SK-N-SH treated with all-trans-retinoic acid at 6 μM for 48 hours (cell line): ENCODE measurements around the gene DNAJC17.

ENCODE experiments used
- ATAC-seq: fragments of 200-7000 bp; cut with Tn5 transposase; 3 replicates; pipeline ENCODE4 v1.9.1; 2020; ENCODE audit warnings: mild to moderate bottlenecking, moderate library complexity
- ARNTL ChIP-seq: fragments of 450-650 bp; formaldehyde crosslinking; IDR thresholded peaks from 2 replicates; pipeline ENCODE4 v1.5.0; 2020; ENCODE audit warnings: low read depth, mild to moderate bottlenecking, moderate library complexity, borderline replicate concordance
- BACH2 ChIP-seq: fragments of 250-450 bp; sonication (Bioruptor Pico); IDR thresholded peaks from 2 replicates; pipeline ENCODE4 v1.9.0; 2021; ENCODE audit warnings: mild to moderate bottlenecking, borderline replicate concordance
- CSDC2 ChIP-seq: fragments of 250-450 bp; sonication (Bioruptor Pico); IDR thresholded peaks from 2 replicates; pipeline ENCODE4 v1.5.0; 2020; ENCODE audit warnings: mild to moderate bottlenecking, moderate library complexity
- CSRNP3 ChIP-seq: fragments of 250-450 bp; sonication (Bioruptor Pico); IDR thresholded peaks from 2 replicates; pipeline ENCODE4 v1.5.1; 2021; ENCODE audit warnings: mild to moderate bottlenecking, moderate library complexity
- ESRRG ChIP-seq: fragments of 250-450 bp; sonication (Bioruptor Pico); IDR thresholded peaks from 2 replicates; pipeline ENCODE4 v1.6.1; 2021; ENCODE audit warnings: mild to moderate bottlenecking
- GLIS3 ChIP-seq: fragments of 250-450 bp; sonication (Bioruptor Pico); IDR thresholded peaks from 2 replicates; pipeline ENCODE4 v1.5.0; 2020; ENCODE audit warnings: mild to moderate bottlenecking, moderate library complexity
- ISL1 ChIP-seq: fragments of 250-450 bp; sonication (Bioruptor Pico); IDR thresholded peaks from 2 replicates; pipeline ENCODE4 v2.1.2; 2022; ENCODE audit warnings: mild to moderate bottlenecking, moderate library complexity
- OSR1 ChIP-seq: fragments of 250-450 bp; sonication (Bioruptor Pico); IDR thresholded peaks from 2 replicates; pipeline ENCODE4 v1.8.0; 2022; ENCODE audit warnings: moderate library complexity, mild to moderate bottlenecking, inconsistent platforms
- POU6F1 ChIP-seq: fragments of 250-450 bp; sonication (Bioruptor Pico); IDR thresholded peaks from 2 replicates; pipeline ENCODE4 v1.8.0; 2021; ENCODE audit warnings: low read depth, mild to moderate bottlenecking, moderate library complexity, borderline replicate concordance
- PPARA ChIP-seq: fragments of 250-450 bp; sonication (Bioruptor Pico); IDR thresholded peaks from 2 replicates; pipeline ENCODE4 v1.5.0; 2020; ENCODE audit warnings: mild to moderate bottlenecking, borderline replicate concordance
- RARB ChIP-seq: fragments of 250-450 bp; sonication (Bioruptor Pico); IDR thresholded peaks from 2 replicates; pipeline ENCODE4 v1.8.0; 2021; ENCODE audit warnings: mild to moderate bottlenecking, moderate library complexity
- SNAI2 ChIP-seq: fragments of 250-450 bp; sonication (Bioruptor Pico); IDR thresholded peaks from 2 replicates; pipeline ENCODE4 v1.5.0; 2020; ENCODE audit warnings: mild to moderate bottlenecking, moderate library complexity
- TCF4 ChIP-seq: fragments of 250-450 bp; sonication (Bioruptor Pico); IDR thresholded peaks from 2 replicates; pipeline ENCODE4 v1.8.0; 2021; ENCODE audit warnings: mild to moderate bottlenecking, moderate library complexity, borderline replicate concordance
- TOX ChIP-seq: fragments of 250-450 bp; sonication (Bioruptor Pico); IDR thresholded peaks from 2 replicates; pipeline ENCODE4 v1.8.0; 2021; ENCODE audit warnings: mild to moderate bottlenecking, moderate library complexity, borderline replicate concordance
- ZC3H10 ChIP-seq: fragments of 250-450 bp; sonication (Bioruptor Pico); IDR thresholded peaks from 2 replicates; pipeline ENCODE4 v1.5.1; 2021; ENCODE audit warnings: mild to moderate bottlenecking, moderate library complexity
- ZFP3 ChIP-seq: fragments of 250-450 bp; sonication (Bioruptor Pico); IDR thresholded peaks from 2 replicates; pipeline ENCODE4 v1.5.0; 2020; ENCODE audit warnings: mild to moderate bottlenecking, moderate library complexity
- ZFP30 ChIP-seq: fragments of 450-650 bp; formaldehyde crosslinking; IDR thresholded peaks from 2 replicates; pipeline ENCODE4 v1.5.0; 2022; ENCODE audit warnings: mild to moderate bottlenecking, moderate library complexity
- ZNF565 ChIP-seq: fragments of 450-650 bp; formaldehyde crosslinking; conservative IDR thresholded peaks from 2 replicates; pipeline ENCODE4 v1.5.0; 2020; ENCODE audit warnings: low read depth, mild to moderate bottlenecking, moderate library complexity
- ZNF70 ChIP-seq: fragments of 450-650 bp; formaldehyde crosslinking; IDR thresholded peaks from 2 replicates; pipeline ENCODE4 v1.5.0; 2020; ENCODE audit warnings: mild to moderate bottlenecking, moderate library complexity
- ZNF8 ChIP-seq: fragments of 450-650 bp; formaldehyde crosslinking; IDR thresholded peaks from 2 replicates; pipeline ENCODE4 v1.5.0; 2020; ENCODE audit warnings: mild to moderate bottlenecking, moderate library complexity
- TF ChIP-seq, protein P1 (sequence below): fragments of 250-450 bp; sonication (Bioruptor Pico); IDR thresholded peaks from 2 replicates; pipeline ENCODE4 v1.8.0; 2020; ENCODE audit warnings: mild to moderate bottlenecking, moderate library complexity, borderline replicate concordance
- TF ChIP-seq, protein P2 (sequence below): fragments of 250-450 bp; sonication (Bioruptor Pico); IDR thresholded peaks from 2 replicates; pipeline ENCODE4 v1.5.0; 2020; ENCODE audit warnings: mild to moderate bottlenecking, moderate library complexity

The DNAJC17 gene

GRCh38 chr15:40832903-40833302 is 25.6 kb upstream of the DNAJC17 start:
- no peak for ATAC-seq
- no peak for TF ChIP-seq RARB (CRISPR knock-in tag)
- no peak for TF ChIP-seq BACH2 (CRISPR knock-in tag)
- TF ChIP-seq ZC3H10 (CRISPR knock-in tag): no peak
- no peak for TF ChIP-seq ZNF565
- TF ChIP-seq ISL1 (CRISPR knock-in tag): no peak
- no peak for TF ChIP-seq SNAI2 (CRISPR knock-in tag)
- no peak for TF ChIP-seq TCF4 (CRISPR knock-in tag)
- TF ChIP-seq, protein P1, sequence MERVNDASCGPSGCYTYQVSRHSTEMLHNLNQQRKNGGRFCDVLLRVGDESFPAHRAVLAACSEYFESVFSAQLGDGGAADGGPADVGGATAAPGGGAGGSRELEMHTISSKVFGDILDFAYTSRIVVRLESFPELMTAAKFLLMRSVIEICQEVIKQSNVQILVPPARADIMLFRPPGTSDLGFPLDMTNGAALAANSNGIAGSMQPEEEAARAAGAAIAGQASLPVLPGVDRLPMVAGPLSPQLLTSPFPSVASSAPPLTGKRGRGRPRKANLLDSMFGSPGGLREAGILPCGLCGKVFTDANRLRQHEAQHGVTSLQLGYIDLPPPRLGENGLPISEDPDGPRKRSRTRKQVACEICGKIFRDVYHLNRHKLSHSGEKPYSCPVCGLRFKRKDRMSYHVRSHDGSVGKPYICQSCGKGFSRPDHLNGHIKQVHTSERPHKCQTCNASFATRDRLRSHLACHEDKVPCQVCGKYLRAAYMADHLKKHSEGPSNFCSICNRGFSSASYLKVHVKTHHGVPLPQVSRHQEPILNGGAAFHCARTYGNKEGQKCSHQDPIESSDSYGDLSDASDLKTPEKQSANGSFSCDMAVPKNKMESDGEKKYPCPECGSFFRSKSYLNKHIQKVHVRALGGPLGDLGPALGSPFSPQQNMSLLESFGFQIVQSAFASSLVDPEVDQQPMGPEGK (CRISPR knock-in tag): no peak
- no peak for TF ChIP-seq ZFP30 (CRISPR knock-in tag)
- TF ChIP-seq ARNTL (CRISPR knock-in tag): no peak
- TF ChIP-seq GLIS3 (CRISPR knock-in tag): no peak
- no peak for TF ChIP-seq CSDC2
- TF ChIP-seq OSR1: no peak

DNA sequence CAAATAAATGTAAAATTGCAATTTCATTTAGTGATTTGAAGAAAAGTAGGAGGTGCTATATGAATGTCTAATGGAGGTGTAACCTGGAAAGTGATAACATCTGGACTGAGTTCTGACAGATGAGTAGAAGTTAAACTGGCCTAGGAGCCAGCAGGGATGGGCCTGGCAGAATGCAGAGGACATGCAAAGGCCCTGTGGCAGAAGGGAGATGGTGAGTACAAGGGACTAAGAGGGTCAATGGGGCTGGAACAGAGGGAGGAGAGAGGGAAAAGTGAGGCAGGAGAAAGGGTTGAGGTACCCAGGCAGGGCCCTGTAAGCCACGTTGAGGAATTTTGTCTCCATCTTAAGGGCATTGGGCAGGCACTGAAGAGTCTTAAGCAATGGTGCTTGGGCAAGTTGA is 24.6 kb upstream of the DNAJC17 start:
- TF ChIP-seq TCF4 (CRISPR knock-in tag) (no peak), ISL1 (CRISPR knock-in tag) (no peak), CSRNP3 (CRISPR knock-in tag) (no peak), ZFP3 (CRISPR knock-in tag) (no peak), POU6F1 (CRISPR knock-in tag) (no peak), TOX (CRISPR knock-in tag) (no peak), RARB (CRISPR knock-in tag) (no peak), BACH2 (CRISPR knock-in tag) (no peak), ESRRG (CRISPR knock-in tag) (no peak), ZC3H10 (CRISPR knock-in tag) (no peak), CSDC2 (no peak), OSR1 (no peak), ARNTL (CRISPR knock-in tag) (no peak), ZNF70 (CRISPR knock-in tag) (no peak), SNAI2 (CRISPR knock-in tag) (no peak), ZNF8 (no peak)
- TF ChIP-seq, protein P2, sequence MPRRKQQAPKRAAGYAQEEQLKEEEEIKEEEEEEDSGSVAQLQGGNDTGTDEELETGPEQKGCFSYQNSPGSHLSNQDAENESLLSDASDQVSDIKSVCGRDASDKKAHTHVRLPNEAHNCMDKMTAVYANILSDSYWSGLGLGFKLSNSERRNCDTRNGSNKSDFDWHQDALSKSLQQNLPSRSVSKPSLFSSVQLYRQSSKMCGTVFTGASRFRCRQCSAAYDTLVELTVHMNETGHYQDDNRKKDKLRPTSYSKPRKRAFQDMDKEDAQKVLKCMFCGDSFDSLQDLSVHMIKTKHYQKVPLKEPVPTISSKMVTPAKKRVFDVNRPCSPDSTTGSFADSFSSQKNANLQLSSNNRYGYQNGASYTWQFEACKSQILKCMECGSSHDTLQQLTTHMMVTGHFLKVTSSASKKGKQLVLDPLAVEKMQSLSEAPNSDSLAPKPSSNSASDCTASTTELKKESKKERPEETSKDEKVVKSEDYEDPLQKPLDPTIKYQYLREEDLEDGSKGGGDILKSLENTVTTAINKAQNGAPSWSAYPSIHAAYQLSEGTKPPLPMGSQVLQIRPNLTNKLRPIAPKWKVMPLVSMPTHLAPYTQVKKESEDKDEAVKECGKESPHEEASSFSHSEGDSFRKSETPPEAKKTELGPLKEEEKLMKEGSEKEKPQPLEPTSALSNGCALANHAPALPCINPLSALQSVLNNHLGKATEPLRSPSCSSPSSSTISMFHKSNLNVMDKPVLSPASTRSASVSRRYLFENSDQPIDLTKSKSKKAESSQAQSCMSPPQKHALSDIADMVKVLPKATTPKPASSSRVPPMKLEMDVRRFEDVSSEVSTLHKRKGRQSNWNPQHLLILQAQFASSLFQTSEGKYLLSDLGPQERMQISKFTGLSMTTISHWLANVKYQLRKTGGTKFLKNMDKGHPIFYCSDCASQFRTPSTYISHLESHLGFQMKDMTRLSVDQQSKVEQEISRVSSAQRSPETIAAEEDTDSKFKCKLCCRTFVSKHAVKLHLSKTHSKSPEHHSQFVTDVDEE (CRISPR knock-in tag): no peak
- TF ChIP-seq, protein P1 (CRISPR knock-in tag): no peak
- no peak for ATAC-seq

- no peak for ATAC-seq
- no peak for TF ChIP-seq ARNTL (CRISPR knock-in tag)
- TF ChIP-seq, protein P2 (CRISPR knock-in tag): no peak
- no peak for TF ChIP-seq ISL1 (CRISPR knock-in tag)
- TF ChIP-seq POU6F1 (CRISPR knock-in tag): no peak
- TF ChIP-seq PPARA (CRISPR knock-in tag): no peak
- no peak for TF ChIP-seq SNAI2 (CRISPR knock-in tag)
These were observed 23.6 kb upstream of the DNAJC17 start for GRCh38 chr15:40830884-40831283.
